H1 (cell line): ENCODE results near the gene SMIM23. TPM values are rescaled to one million over a fixed set of nuclear protein-coding genes. Genes with fewer than 3 reads are reported as not detected.

ENCODE experiments used
- polyA plus RNA-seq, 7 experiments: library from polyadenylated mRNA; depleted of rRNA in 3 of 7; stranded (reverse) in 5 of 7; unstranded in 2 of 7; fragments of >200 nt in 5 of 7; fragments of 200-250 nt in 2 of 7; gene quantifications; 1 replicate in 5 of 7; 2 replicates in 1 of 7; 4 replicates in 1 of 7; pipeline versions ENCODE4 v1.2.1 to v1.2.3, GENCODE V29; 2011 to 2013; ENCODE audit warnings: missing spikeins in 2 of 7, mixed read lengths in 2 of 7
- total RNA-seq: library from RNA; stranded (reverse); fragmentation: NEBNext Ultra II Directional; extraction: Animal tissue kit (Norgen Biotek cat#: 25700); gene quantifications from 2 replicates; pipeline ENCODE4 v1.2.1, GENCODE V29; 2021

SMIM23 gene
- total and polyA plus RNA-seq, 2 of the 8 experiments (the other 6 are each of a cell fraction or from before 2014, with no cell fraction given), result not detected

Other genes with a start within 250 kb of the SMIM23 start
- 75.6 and 77.2 TPM in 2 replicates for gene FBXW11, start 220.8 kb downstream of the SMIM23 start, total RNA-seq
- 41.1 and 45.0 TPM in 2 replicates for gene FBXW11, start 220.8 kb downstream of the SMIM23 start, polyA plus RNA-seq (2011; rRNA removed)